Measurements from ENCODE around the gene OVCH1.

OVCH1 gene

GRCh38 chr12:29428633-29429032 lies 68.9 kb downstream of the OVCH1 start:
- in situ Hi-C loops (cut with HindIII; ENCODE audit: low sequenced_read_pairs): no loop called here

GRCh38 chr12:29427964-29428363 lies 69.5 kb downstream of the OVCH1 start:
- no peak for DNase-seq (ENCODE audit: low read depth, low spot score)
- in situ Hi-C loops (cut with HindIII; ENCODE audit: low sequenced_read_pairs): no loop called here
- no peak overlapping the region for H3K4me3 ChIP-seq (ENCODE audit: low read depth, low read length)
- no peak for TF ChIP-seq CTCF (IDR thresholded peaks at IDR 0.05; ENCODE audit: low read depth, low read length)

More at GRCh38 chr12:29428633-29429032, 68.9 kb downstream of the OVCH1 start:
- H3K4me3 ChIP-seq (ENCODE audit: low read depth, low read length): no peak overlapping the region
- TF ChIP-seq CTCF (IDR thresholded peaks at IDR 0.05; ENCODE audit: low read depth, low read length): no peak
- peak; percentile 75 for DNase-seq (ENCODE audit: low read depth, low spot score)

- in situ Hi-C loops (cut with HindIII; ENCODE audit: low sequenced_read_pairs): no loop called here
- no peak overlapping the region for H3K4me3 ChIP-seq (ENCODE audit: low read depth, low read length)
- DNase-seq (ENCODE audit: low read depth, low spot score): no peak
- no peak for TF ChIP-seq CTCF (IDR thresholded peaks at IDR 0.05; ENCODE audit: low read depth, low read length)
Observed at GRCh38 chr12:29426498-29426897, 71.0 kb downstream of the OVCH1 start.

- no peak overlapping the region for H3K4me3 ChIP-seq (ENCODE audit: low read depth, low read length)
- DNase-seq (ENCODE audit: low read depth, low spot score): no peak
- in situ Hi-C loops (cut with HindIII; ENCODE audit: low sequenced_read_pairs): no loop called here
- TF ChIP-seq CTCF (IDR thresholded peaks at IDR 0.05; ENCODE audit: low read depth, low read length): no peak
Observed at GRCh38 chr12:29425722-29426121, 71.8 kb downstream of the OVCH1 start.

- in situ Hi-C loops (cut with HindIII; ENCODE audit: low sequenced_read_pairs): no loop called here
- H3K4me3 ChIP-seq (ENCODE audit: low read depth, low read length): no peak overlapping the region
- TF ChIP-seq CTCF (IDR thresholded peaks at IDR 0.05; ENCODE audit: low read depth, low read length): no peak
- no peak for DNase-seq (ENCODE audit: low read depth, low spot score)
Observed at GRCh38 chr12:29416748-29417147, 80.7 kb downstream of the OVCH1 start.

- in situ Hi-C loops (cut with HindIII; ENCODE audit: low sequenced_read_pairs): no loop called here
- no peak overlapping the region for H3K4me3 ChIP-seq (ENCODE audit: low read depth, low read length)
- DNase-seq (ENCODE audit: low read depth, low spot score): no peak
- no peak for TF ChIP-seq CTCF (IDR thresholded peaks at IDR 0.05; ENCODE audit: low read depth, low read length)
Observed at GRCh38 chr12:29415111-29415510, 82.4 kb downstream of the OVCH1 start.

GRCh38 chr12:29414368-29414767 lies 83.1 kb downstream of the OVCH1 start:
- no peak overlapping the region for H3K4me3 ChIP-seq (ENCODE audit: low read depth, low read length)
- in situ Hi-C loops (cut with HindIII; ENCODE audit: low sequenced_read_pairs): no loop called here
- no peak for TF ChIP-seq CTCF (IDR thresholded peaks at IDR 0.05; ENCODE audit: low read depth, low read length)
- DNase-seq (ENCODE audit: low read depth, low spot score): no peak
